GM10266 (cell line): ENCODE results near the gene BCL7A.
A peak's percentile ranks its signal among the peaks of the same experiment; 100 is the strongest.

ENCODE experiments used
- DNase-seq: peaks from one replicate; pipeline ENCODE4 v3.0.0; 2012; ENCODE audit errors: extremely low spot score
- TF ChIP-seq, protein P1 (sequence below): IDR thresholded peaks from 2 replicates; pipeline ENCODE4 v1.5.1; 2012; ENCODE audit warnings: mild to moderate bottlenecking, low read depth; ENCODE audit not compliant: control insufficient read depth, insufficient read depth; ENCODE audit errors: missing control alignments

The BCL7A gene

DNA sequence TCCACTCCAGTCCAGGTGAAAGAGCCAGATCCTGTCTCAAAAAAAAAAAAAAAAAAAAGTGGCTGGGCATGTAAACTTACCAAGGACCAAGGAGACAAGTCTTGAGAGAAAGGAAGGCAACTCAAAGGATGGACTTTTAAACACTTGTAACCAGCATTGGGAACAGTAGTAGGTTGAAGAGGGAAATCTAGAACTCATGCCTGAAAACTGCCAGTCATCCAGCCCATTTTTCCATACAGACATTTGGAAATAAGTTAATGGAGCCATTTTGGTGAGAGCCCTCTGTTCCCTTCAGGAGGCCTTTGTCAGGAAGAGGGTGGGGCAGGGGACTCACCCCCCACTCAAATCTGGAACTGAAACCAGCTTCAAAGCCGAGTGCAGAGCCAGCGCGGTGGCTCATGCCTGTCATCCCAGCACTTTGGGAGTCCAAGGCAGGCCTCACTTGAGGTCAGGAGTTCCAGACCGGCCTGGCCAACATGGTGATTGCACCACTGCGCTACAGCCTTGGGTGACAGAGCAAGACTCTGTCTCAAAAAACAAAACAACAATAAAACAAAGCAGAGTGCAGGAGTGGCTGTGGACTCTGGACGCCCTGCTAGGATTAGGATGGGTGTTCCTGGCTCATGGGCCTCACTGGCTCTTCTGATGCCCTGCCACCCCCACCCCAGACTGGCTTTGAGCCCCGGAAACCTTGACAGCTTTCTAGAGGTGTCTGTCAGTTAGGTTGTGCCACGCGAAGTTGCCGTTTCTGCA, 55.2 kb downstream of the BCL7A start:
- peak; percentile 30 for DNase-seq
- TF ChIP-seq, protein P1, sequence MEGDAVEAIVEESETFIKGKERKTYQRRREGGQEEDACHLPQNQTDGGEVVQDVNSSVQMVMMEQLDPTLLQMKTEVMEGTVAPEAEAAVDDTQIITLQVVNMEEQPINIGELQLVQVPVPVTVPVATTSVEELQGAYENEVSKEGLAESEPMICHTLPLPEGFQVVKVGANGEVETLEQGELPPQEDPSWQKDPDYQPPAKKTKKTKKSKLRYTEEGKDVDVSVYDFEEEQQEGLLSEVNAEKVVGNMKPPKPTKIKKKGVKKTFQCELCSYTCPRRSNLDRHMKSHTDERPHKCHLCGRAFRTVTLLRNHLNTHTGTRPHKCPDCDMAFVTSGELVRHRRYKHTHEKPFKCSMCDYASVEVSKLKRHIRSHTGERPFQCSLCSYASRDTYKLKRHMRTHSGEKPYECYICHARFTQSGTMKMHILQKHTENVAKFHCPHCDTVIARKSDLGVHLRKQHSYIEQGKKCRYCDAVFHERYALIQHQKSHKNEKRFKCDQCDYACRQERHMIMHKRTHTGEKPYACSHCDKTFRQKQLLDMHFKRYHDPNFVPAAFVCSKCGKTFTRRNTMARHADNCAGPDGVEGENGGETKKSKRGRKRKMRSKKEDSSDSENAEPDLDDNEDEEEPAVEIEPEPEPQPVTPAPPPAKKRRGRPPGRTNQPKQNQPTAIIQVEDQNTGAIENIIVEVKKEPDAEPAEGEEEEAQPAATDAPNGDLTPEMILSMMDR: no peak

DNA sequence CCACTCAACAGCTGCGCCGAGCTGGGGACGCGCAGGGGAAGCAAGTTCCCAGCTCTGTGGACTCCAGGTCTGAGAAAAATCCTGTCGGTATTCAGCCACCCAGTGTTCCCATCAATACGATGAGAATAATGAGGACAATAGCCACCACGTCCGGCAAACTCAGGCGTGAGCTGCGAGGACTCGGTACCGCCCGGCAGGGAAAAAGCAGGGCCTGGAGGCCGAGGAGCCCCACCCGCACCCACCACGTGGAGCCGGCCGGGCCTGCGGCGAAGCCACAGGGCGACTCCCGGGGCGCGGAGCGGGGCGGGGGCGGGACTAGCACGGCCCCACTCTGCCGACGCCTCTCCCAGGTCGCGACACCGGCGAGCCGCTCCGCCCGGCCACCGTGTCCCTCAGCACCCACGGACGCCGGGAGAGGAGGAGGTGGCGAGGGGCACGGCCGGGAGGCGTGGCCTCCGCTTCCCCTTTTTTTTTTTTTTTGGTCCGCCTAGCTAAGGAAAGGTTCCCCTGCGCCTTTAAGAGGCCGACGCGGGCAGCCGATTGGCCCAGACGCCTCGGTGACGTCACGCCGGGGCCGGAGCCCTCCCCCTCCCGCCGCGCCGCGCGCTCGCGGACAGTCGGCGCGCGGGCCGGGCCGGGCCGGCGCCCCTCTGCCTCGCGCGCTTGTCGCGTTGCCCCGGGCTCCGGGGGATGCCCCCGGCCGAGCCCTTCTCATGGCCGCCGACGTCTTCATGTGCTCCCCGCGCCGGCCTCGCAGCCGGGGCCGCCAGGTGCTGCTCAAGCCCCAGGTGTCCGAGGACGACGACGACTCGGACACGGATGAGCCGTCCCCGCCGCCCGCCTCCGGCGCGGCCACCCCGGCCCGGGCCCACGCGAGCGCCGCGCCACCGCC, 56.7 kb downstream of the BCL7A start, which contains the start of gene MLXIP:
Gene MLXIP (plus strand): TSS at position 616 of the 892 bp plus-strand sequence. CDS start 98 bp downstream, at position 714.
- TF ChIP-seq, protein P1: no peak
- DNase-seq: peak; percentile 98

- DNase-seq: peak; percentile 52
- TF ChIP-seq, protein P1: no peak
These were observed 57.4 kb downstream of the BCL7A start for GRCh38 chr12:122079033-122079531.

- TF ChIP-seq, protein P1: no peak
- peak; percentile 24 for DNase-seq
These were observed 57.9 kb downstream of the BCL7A start for GRCh38 chr12:122079532-122080081.

DNA sequence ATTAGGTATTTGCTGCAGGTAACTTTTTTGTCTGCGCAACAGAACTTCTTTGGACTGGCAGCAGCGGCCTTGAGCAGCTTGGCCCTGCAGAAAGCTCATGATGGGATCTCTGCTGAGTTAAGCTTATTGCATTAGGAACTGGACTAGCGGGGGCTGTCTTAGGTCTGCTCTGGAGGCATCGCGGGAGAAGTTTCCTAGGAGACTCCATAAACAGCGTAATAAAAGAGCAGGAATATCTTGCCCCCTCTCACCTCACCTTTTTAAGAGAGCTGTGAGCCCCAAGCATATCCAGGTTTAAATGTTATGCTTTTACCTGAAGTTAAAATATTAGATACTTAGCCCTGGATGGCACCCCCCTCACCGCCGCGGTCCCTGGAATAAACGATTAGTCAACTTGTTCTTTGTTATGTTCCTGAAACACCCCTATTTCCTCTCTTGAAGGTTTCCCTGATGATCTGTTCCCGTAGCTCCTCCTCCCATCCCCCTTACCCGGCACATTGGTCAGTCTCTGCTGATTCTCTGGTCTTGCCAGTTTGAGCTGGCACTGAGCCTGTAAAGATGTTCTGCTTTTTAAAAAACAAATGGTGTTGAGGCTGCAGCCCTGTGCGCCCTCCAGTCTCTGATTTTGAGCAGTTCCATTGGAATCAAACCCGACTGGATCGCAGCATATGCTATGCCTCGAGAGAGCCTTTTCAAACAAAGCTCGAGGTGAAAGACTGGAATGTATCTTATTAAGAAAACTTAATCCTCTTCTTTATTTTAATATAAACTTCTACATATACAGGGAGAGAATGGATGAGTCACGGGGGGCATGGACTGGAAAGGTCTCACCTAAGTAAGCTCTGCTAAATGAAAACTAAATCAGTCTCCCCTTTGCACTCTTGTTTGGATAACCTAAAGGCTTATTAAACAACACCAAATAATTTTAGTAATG, 58.7 kb downstream of the BCL7A start:
- TF ChIP-seq, protein P1: no peak
- peak; percentile 32 for DNase-seq

GRCh38 chr12:122081083-122081696, 59.5 kb downstream of the BCL7A start:
- TF ChIP-seq, protein P1: no peak
- no peak for DNase-seq
